Erythroblast (primary cell): Measurements from ENCODE around the gene ENOX1.

Experiments used
- GATA1 ChIP-seq: IDR thresholded peaks from 2 replicates; pipeline ENCODE4 v1.6.1; 2011; ENCODE audit warnings: low read depth, mild to moderate bottlenecking, control low read depth, low read length, moderate library complexity
- POLR2A ChIP-seq: IDR thresholded peaks from 2 replicates; pipeline ENCODE4 v1.6.1; 2011; ENCODE audit warnings: mild to moderate bottlenecking, low read length

DNA sequence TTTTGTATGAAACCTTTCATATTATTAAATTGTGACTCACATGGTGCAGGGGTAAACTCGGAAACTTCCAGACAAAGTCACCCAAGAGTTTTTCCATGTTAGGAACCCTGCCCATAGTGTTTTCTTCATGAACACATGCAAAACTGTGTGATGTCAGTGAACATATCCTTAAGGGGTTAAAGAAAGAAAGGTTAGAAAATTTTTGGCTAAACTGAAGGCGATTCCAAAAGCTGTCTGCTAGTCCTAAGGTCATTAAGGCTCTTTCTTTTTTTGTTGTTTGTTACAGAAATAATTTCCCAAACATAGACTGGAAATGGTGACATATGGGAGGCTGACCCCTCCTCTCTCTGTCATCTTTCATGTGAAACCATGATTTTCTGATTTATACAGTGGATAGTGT is 491.5 kb downstream of the ENOX1 start:
- TF ChIP-seq POLR2A, result no peak
- no peak for TF ChIP-seq GATA1
